Renal cortex interstitium (tissue), 11 donors: Measurements from ENCODE around the gene FANCC. TPM values are rescaled to one million over a fixed set of nuclear protein-coding genes. Genes with fewer than 3 reads are reported as not detected.

ENCODE experiments used
- DNase-seq, 11 donors: peaks; one replicate each; pipeline ENCODE4 v3.0.0-alpha.2; 2013; ENCODE audit warnings: low read depth in 9 of 11, low spot score in 4 of 11; ENCODE audit errors: extremely low read depth in 1 of 11
- polyA plus RNA-seq, 3 donors: library from polyadenylated mRNA; unstranded; fragments of 120-200 nt; gene quantifications; one replicate each; pipeline ENCODE4 v1.2.1, GENCODE V29; 2013; ENCODE audit not compliant: insufficient read length in 3 of 3

FANCC gene
- polyA plus RNA-seq, 3 donors, result 21.4 to 24.4 (median 23.9) TPM

DNA sequence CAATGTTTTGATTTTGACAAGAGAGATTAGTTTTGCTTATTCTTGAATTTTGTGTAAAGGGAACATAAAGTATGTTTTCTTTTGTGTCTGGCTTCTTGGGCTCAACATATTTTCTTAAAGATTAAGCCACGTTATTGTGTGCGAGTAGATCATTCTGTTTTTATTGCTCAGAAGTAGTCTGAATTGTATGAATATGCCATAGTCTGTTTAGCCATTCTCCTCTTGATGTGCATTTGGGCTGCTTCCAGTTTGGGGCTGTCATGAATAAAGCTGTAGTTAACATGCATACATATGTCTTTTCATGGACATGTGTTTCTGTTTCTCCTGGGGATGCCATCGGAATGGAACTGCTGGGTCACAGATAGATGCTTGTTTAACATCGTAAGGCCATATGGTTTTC, 198.9 kb downstream of the FANCC start:
- no peak for DNase-seq

DNA sequence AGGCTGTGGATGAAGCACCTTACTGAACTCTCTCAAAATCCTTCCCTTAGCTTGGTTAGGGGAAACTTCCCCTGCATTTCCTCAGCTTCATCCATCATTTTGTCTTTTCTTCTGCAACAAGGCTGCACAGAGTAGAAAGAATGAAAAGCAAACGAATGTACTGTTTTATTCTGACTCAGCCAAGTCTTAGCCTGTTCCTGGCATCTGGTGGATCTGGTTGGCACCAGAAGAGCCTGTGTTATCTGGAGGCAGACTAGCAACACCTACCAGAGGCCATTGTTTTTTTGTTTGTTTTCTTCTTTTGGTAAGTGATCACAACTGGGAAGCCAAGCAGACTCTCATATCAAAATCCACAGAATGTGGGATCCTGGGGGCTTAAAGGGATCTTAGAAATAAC, 200.7 kb downstream of the FANCC start:
- DNase-seq, result no peak

DNA sequence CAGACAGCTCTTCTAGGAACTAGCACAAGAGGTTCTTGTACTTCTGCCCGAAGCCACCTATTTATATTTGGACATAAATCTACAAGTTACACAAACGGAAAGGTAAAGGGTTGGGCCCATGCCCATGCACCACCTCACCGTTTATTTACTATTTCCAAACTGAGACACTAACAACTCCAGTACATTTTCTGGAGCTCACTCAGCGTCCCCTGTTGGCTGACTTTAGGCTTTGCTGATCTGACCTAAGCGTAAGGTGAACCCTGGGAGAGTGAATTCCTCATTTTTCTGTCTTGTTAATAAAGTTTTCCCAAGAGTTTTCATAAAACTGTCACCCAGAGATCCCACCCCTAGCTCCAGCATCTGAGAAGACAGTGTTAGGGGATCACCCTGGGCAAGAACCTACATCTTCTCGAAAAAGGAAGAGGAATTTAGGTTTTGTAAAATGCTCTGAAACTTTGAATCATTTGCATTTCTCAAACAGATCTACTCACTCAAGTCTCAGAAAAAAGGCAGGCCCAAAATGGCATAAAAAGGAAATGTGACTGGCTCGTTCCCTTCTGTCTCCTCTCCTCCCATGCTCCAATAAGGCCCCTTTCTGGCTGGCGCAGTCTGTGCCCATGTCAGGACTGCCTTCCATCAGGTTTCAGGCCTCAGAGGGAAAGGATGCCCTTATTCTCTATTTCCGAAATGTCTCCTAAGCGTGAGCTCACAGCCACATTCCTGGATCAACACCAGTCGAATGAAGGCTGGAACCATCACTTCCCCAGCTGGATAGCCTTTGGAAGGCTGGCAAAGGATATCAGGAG, 201.3 kb downstream of the FANCC start:
- DNase-seq, result no peak

- DNase-seq, result no peak
These were observed 202.4 kb downstream of the FANCC start for GRCh38 chr9:95115104-95115503.

DNA sequence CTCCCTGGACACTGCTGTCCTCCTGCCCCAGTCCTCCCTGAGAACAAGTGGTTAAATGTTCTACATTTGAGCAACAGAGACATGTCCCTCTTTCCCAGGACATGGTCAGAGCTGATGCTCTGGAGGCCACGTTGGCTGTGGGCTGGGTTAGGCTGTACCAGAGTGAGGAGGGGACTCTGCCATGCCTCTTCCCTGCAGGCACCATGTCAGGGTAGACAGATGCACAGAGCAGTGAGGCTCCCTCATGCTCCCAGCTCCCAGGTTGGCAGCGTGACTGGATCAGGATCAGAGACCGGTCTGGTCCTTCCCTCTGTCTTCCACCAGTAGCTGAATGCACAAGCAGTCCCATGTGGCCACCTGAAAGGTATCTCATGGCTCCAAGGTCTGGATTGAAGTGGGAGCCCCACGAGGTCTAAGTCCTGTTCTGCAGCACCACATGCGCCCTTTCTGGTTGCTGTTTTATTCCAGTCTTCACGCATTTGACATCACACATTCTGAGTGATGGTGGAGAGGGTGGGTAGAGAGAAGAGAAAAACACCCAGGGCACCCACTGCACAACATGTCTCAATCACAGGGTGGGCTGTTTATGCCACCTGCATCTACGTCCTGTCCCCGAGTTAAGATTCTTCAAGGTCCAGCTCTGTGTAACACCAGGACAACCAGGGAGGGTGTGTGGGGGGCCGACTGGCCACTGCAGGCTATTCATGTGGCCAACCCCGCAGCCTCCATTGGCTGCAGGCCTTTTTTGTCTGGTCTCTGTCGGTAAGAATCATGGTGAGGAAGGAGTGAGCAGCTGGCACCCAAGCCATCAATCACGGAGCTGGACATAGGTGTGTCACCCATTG, 204.9 kb downstream of the FANCC start:
- DNase-seq, result no peak

DNA sequence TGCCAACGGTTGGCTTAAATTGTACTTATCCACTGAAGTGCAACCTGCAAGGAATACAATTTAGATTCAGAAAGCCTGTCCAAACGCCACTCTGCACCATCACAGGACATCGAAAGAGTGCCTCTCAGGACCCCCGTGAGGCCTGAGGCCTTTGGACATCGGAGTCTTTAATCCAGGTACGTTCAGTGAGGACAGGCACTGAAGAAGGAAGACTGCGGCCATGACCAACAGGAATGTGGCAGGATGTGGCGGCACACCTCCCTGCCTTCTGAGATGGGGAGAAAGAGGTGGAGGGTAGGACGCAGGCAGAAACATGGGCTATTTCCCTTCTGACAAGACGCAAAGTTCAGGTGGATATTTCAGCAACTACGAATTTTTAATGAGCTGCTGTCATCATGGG, 205.8 kb downstream of the FANCC start:
- no peak for DNase-seq

DNA sequence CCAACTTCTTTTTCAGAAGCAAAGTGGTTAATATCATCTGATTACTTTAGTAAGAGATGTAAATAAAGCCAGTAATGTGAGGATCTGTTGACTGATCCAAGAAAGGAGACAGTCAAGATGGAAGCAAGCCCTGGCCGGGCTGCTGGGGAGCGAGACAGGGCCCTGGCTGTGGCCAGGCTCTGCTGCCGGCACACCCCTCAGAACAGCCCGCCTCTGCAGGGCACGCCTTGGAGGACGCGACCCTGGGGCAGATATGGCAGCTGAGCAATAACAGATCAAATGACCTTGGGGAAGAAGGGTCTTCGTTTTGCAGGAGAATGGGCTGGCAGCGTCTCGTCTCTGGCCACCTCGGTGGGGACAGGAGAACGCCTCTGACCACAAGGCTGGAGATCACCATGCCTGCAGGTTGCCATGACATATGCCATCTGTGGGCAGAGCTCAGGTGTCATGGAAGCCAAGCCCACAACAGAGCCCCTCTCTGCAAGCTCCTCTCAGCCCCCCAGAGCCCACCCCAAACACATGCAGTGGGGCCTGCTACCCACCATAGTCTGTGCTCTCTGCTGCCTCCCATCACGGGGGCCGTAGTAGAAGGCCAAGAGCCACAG, 206.5 kb downstream of the FANCC start:
- no peak for DNase-seq

DNA sequence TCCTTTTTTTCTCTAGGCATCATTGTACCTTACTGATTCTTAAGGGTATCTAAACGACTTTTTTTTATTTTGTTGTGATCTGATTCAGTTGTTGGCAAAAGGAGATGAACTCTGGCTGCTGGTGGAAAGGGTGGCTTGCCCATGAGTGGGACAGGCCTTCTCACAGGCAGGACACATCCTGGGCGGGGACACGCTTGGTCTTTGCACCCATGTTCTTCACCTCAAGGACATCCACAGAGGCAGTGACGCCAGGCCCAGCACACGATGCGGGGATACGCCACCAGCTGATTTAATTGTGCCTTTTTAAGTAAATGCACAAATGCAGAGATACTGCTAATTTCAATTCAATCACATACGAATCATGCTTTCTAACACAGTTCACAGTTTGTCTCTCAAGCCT, 208.1 kb downstream of the FANCC start:
- DNase-seq, result no peak

GRCh38 chr9:95108777-95109176, 208.7 kb downstream of the FANCC start:
- DNase-seq, result no peak

DNA sequence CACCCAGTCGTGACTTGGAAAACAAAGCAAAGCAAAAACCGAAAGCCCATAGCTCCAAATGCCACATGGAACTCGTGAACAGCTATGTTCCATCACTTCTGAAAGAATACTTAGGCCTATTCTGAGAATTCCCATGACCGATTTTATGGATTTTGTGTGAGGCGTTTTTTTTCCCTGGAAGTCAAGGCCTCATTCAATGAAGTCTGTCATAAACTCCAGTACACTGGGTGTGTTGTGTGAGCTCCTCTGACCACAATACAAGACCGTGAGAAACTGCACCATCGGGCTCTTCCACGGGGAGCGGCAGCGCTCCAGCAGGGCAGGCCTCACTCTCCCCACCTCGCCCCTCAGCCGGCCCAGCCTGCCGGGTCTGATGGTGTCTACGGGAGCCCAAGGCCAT, 209.5 kb downstream of the FANCC start:
- DNase-seq, result no peak

DNA sequence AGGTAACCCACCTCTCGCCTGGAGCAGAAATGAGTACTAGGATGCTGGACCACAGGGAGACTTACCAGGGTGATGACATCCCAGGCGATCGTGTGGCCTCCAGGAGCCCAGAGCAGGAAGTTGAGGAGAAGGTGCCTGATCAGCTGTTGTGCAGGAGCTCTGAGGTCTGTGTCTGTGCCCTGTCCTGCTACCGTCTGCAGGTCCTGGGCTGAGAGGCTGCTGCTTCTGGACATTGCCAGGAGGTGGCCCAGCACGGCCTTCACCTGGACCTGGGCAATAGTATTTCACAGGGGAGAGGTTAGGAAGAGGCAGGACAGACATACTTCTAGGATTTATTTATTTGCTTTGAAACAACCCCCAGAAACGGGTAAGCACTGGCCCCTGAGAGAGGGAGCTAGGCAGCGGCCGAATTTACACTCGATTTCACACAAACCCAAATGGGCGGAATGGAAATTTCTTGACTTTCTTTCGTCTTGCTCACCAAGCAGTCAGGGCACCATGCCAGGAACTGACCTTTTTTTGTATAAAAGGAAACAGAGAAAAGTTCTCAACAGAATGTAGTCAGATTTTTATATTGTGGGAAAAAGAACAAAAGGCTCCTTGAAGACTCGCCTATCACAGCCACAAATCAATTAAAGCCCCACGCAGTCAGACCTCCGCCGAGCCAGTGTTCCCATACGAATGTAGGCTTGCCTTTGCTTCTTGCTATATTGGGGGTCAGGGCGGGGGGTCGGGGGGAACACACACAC, 210.3 kb downstream of the FANCC start:
- DNase-seq, result no peak

DNA sequence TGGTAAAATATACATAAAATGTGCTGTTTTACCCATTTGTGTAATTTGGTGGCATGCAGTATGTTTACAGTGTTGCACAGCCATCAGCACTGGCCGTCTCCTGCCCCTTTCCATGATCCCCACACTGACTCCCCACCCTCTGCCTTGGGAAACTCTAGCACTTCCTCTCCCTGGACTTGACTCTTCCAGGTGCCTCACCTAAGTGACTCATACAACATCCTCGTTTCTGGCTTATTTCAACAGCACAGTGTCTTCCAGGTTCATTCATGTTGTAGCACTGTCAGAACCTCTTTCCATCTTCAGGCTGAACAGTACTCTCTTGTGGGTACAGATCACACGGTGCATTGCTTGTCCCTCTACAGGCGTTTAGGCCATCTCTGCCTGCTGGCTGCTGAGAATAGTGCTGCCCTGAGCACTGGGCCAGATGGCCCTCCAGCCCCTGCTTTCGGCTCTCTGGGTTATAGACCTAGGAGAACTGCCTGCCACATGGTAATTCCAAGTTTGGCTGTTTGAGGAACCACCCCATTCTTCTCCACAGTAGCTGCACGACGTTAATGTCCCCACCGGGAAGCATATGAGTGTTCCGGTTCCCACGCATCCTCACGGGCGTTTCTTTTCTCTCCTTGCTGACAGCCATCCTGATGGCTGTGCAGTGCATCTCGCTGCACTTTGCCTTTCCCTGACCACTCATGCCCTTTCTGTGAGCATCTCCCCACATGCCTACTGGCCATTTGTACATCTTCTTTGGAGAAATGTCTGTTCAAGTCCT, 211.8 kb downstream of the FANCC start:
- DNase-seq, result no peak

- DNase-seq, result no peak
These were observed 212.5 kb downstream of the FANCC start for GRCh38 chr9:95104980-95105379.

- no peak for DNase-seq
These were observed 212.9 kb downstream of the FANCC start for GRCh38 chr9:95104581-95104960.

DNA sequence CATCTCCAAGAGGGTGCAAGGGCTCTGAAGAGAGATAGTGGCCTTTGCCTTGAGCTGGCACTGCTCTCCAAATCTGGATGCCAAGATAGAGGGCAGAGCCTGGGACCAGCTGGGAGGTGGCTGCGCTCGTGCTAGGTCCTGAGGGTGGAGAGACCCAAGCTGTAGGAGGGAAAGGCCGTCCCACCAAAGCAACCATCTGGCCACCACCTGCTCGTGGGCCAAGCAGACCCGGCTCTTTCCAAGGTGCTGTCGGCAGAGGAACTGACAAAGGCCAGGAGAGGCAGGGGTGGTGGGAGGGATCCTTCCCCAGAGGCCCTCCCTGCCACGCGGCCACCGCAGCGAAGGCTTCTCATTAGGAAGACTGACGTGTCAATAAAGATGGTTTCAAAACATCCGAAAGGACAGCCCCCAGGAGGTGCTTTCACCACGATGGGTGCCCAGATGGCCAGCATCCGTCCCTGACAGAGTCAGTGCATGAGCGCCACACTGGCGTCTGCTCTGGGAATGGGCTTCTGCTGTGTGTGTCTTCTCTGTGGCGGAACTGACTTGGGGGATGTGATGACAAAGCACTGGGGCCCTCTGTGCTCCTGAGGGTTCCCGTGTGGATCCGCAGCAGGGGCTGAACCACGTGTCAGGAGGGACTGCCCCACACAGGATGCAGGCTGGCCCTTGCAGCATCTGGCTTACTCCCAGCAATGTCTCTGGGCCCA, 213.5 kb downstream of the FANCC start:
- no peak for DNase-seq

DNA sequence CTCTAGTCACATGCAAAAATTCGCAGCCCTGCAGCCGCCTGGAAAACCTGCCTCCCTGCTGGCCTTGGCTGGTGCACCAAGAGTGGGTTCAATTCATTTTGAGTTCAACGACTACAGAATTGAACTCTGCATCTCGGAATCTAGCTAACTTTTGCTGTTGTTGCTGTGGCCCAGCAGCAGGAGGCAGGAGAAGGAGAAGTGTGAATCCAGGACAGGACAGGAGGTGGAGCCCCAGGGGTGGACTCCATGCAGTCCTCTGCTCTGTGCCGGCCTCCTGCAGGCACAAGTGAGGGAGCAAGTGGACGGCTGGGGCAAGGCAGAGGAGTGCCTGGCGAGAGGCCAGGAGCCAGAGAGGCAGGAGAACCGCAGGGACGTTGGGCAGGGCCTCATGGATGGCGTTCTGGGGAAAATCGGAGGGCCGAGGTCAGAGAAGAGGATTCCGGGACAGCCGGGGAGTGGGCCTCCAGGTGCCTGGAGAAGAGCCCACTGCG, 214.2 kb downstream of the FANCC start:
- DNase-seq, result no peak

GRCh38 chr9:95102572-95102971, 214.9 kb downstream of the FANCC start:
- DNase-seq, result no peak

GRCh38 chr9:95102001-95102433, 215.5 kb downstream of the FANCC start:
- no peak for DNase-seq
